ENCODE measurements around the gene GYPA. TPM values are rescaled to one million over a fixed set of nuclear protein-coding genes. Genes with fewer than 3 reads are reported as not detected.
"Not testable (repeated sequence)": the region's sequence is repeated elsewhere in the genome, so short reads cannot be mapped to it uniquely, and the experiment has no call there.

GYPA gene
- total and polyA plus RNA-seq, 2 experiments from 2014 or later, result not detected

- no peak for DNase-seq (ENCODE audit: low read depth in 1 of 2, low spot score in 1 of 2)
- Histone ChIP-seq H3K36me3 (no peaks in the 10 kb centered on the region), H3K27ac (no peak overlapping the region), H3K27me3 (no peaks in the 10 kb centered on the region), H3K9me3 (ENCODE audit: low read depth) (no peaks in the 10 kb centered on the region), H3K4me3 (no peak overlapping the region), H3K4me1 (ENCODE audit: low read depth) (no peaks in the 10 kb centered on the region)
- TF ChIP-seq CTCF (IDR thresholded peaks at IDR 0.05; ENCODE audit: low read depth, low read length), result no peak
These were observed 28.7 kb upstream of the GYPA start for GRCh38 chr4:144169211-144169610.

GRCh38 chr4:144154044-144154443, 13.5 kb upstream of the GYPA start:
- Histone ChIP-seq H3K4me3 (no peak overlapping the region), H3K27me3 (no peaks in the 10 kb centered on the region), H3K27ac (no peak overlapping the region), H3K36me3 (no peaks in the 10 kb centered on the region), H3K4me1 (ENCODE audit: low read depth) (no peaks in the 10 kb centered on the region), H3K9me3 (ENCODE audit: low read depth) (no peaks in the 10 kb centered on the region)
- TF ChIP-seq CTCF (IDR thresholded peaks at IDR 0.05; ENCODE audit: low read depth, low read length), result no peak
- no peak for DNase-seq (ENCODE audit: low read depth in 1 of 2, low spot score in 1 of 2)

GRCh38 chr4:144142690-144143326, 2.3 kb upstream of the GYPA start:
- H3K4me1 ChIP-seq (ENCODE audit: low read depth); H3K9me3 ChIP-seq (ENCODE audit: low read depth); H3K27ac ChIP-seq; H3K36me3 ChIP-seq; H3K4me3 ChIP-seq; H3K27me3 ChIP-seq: not testable (repeated sequence)
- peak; percentile 67 for TF ChIP-seq CTCF (IDR thresholded peaks at IDR 0.05; ENCODE audit: low read depth, low read length)
- DNase-seq (ENCODE audit: low read depth in 1 of 2, low spot score in 1 of 2), result peak; percentile 30 to 62

GRCh38 chr4:144141493-144141892, 975 bp upstream of the GYPA start:
- H3K27me3 ChIP-seq, result no peaks in the 10 kb centered on the region
- H3K27ac ChIP-seq, result no peak overlapping the region
- no peak for DNase-seq (ENCODE audit: low read depth in 1 of 2, low spot score in 1 of 2)
- no peaks in the 10 kb centered on the region for H3K9me3 ChIP-seq (ENCODE audit: low read depth)
- no peaks in the 10 kb centered on the region for H3K36me3 ChIP-seq
- no peaks in the 10 kb centered on the region for H3K4me1 ChIP-seq (ENCODE audit: low read depth)
- TF ChIP-seq CTCF (IDR thresholded peaks at IDR 0.05; ENCODE audit: low read depth, low read length), result no peak
- H3K4me3 ChIP-seq, result no peak overlapping the region

- not testable (repeated sequence) for H3K27me3 ChIP-seq; H3K4me1 ChIP-seq (ENCODE audit: low read depth); DNase-seq (ENCODE audit: low read depth in 1 of 2, low spot score in 1 of 2); H3K4me3 ChIP-seq; H3K27ac ChIP-seq; H3K9me3 ChIP-seq (ENCODE audit: low read depth); H3K36me3 ChIP-seq
These were observed 527 bp downstream of the GYPA start for GRCh38 chr4:144139991-144140390.

GRCh38 chr4:144139547-144139946, 971 bp downstream of the GYPA start:
- not testable (repeated sequence) for H3K36me3 ChIP-seq; H3K27ac ChIP-seq; H3K9me3 ChIP-seq (ENCODE audit: low read depth); DNase-seq (ENCODE audit: low read depth in 1 of 2, low spot score in 1 of 2); H3K4me3 ChIP-seq; H3K27me3 ChIP-seq; H3K4me1 ChIP-seq (ENCODE audit: low read depth)

- H3K4me3 ChIP-seq; H3K9me3 ChIP-seq (ENCODE audit: low read depth); H3K27me3 ChIP-seq; H3K36me3 ChIP-seq; H3K27ac ChIP-seq; DNase-seq (ENCODE audit: low read depth in 1 of 2, low spot score in 1 of 2); H3K4me1 ChIP-seq (ENCODE audit: low read depth): not testable (repeated sequence)
These were observed 2.3 kb downstream of the GYPA start for GRCh38 chr4:144138239-144138638.

GRCh38 chr4:144137137-144137931, 3.2 kb downstream of the GYPA start:
- not testable (repeated sequence) for H3K36me3 ChIP-seq; H3K4me1 ChIP-seq (ENCODE audit: low read depth); H3K4me3 ChIP-seq; H3K27ac ChIP-seq; H3K9me3 ChIP-seq (ENCODE audit: low read depth); H3K27me3 ChIP-seq
- peak in 1 of 2 donors; percentile 0 for DNase-seq (ENCODE audit: low read depth in 1 of 2, low spot score in 1 of 2)

GRCh38 chr4:144136189-144136588, 4.3 kb downstream of the GYPA start:
- H3K4me3 ChIP-seq; H3K27me3 ChIP-seq; H3K36me3 ChIP-seq; H3K4me1 ChIP-seq (ENCODE audit: low read depth); H3K27ac ChIP-seq; DNase-seq (ENCODE audit: low read depth in 1 of 2, low spot score in 1 of 2); H3K9me3 ChIP-seq (ENCODE audit: low read depth): not testable (repeated sequence)

- not testable (repeated sequence) for H3K4me3 ChIP-seq; DNase-seq (ENCODE audit: low read depth in 1 of 2, low spot score in 1 of 2); H3K27me3 ChIP-seq; H3K36me3 ChIP-seq; H3K9me3 ChIP-seq (ENCODE audit: low read depth); H3K27ac ChIP-seq; H3K4me1 ChIP-seq (ENCODE audit: low read depth)
These were observed 10.4 kb downstream of the GYPA start for GRCh38 chr4:144130167-144130566.
